HFF-Myc (cell line): ENCODE data around the gene KIAA0319L.

Experiments
- DNase-seq: peaks from one replicate; pipeline ENCODE4 v3.0.0-alpha.2; 2011; ENCODE audit warnings: low read depth; ENCODE audit errors: extremely low read depth
- H3K4me3 ChIP-seq: replicated peaks from 2 replicates; pipeline ENCODE4 v1.5.1; 2011; ENCODE audit warnings: low read depth, mild to moderate bottlenecking, control low read depth, low read length
- CTCF ChIP-seq: IDR thresholded peaks from 2 replicates; pipeline ENCODE4 v1.5.1; 2012; ENCODE audit warnings: mild to moderate bottlenecking, low read depth, low read length, control low read depth; ENCODE audit errors: missing control alignments

Gene KIAA0319L

GRCh38 chr1:35530946-35531345 is 26.3 kb downstream of the KIAA0319L start:
- no peak overlapping the region for H3K4me3 ChIP-seq
- no peak for DNase-seq
- no peak for TF ChIP-seq CTCF

GRCh38 chr1:35530168-35530567 is 27.0 kb downstream of the KIAA0319L start:
- no peak for TF ChIP-seq CTCF
- no peak overlapping the region for H3K4me3 ChIP-seq
- no peak for DNase-seq

GRCh38 chr1:35524106-35524505 is 33.1 kb downstream of the KIAA0319L start:
- no peak overlapping the region for H3K4me3 ChIP-seq
- TF ChIP-seq CTCF: no peak
- DNase-seq: no peak

- no peak for TF ChIP-seq CTCF
- no peak for DNase-seq
- no peak overlapping the region for H3K4me3 ChIP-seq
Observed at GRCh38 chr1:35519432-35519831, 37.8 kb downstream of the KIAA0319L start.

GRCh38 chr1:35518183-35518582 is 39.0 kb downstream of the KIAA0319L start:
- no peak overlapping the region for H3K4me3 ChIP-seq
- no peak for DNase-seq
- no peak for TF ChIP-seq CTCF

GRCh38 chr1:35511305-35511704 is 45.9 kb downstream of the KIAA0319L start:
- DNase-seq: no peak
- H3K4me3 ChIP-seq: no peak overlapping the region
- TF ChIP-seq CTCF: no peak

GRCh38 chr1:35509558-35509957 is 47.6 kb downstream of the KIAA0319L start:
- TF ChIP-seq CTCF: no peak
- no peak for DNase-seq
- H3K4me3 ChIP-seq: no peak overlapping the region
